ENCODE results near the gene EFCAB6.

EFCAB6 gene

GRCh38 chr22:43488031-43488866 is 323.9 kb downstream of the EFCAB6 start:
- no peaks in the 10 kb centered on the region for H3K4me1 ChIP-seq (ENCODE audit: insufficient read depth, low read length, poor library complexity, severe bottlenecking)
- H4K20me1 ChIP-seq (ENCODE audit: insufficient read depth, low read length, poor library complexity, severe bottlenecking), result no peaks in the 10 kb centered on the region
- H3K4me2 ChIP-seq (ENCODE audit: low read depth, low read length, poor library complexity, severe bottlenecking), result no peak overlapping the region
- no peak overlapping the region for H3K9ac ChIP-seq (ENCODE audit: low read depth, low read length, poor library complexity, severe bottlenecking)
- H3F3A ChIP-seq (ENCODE audit: low read depth), result no peaks in the 10 kb centered on the region
- H3K9me2 ChIP-seq (replicated peaks; ENCODE audit: low read depth, low read length), result no peaks in the 10 kb centered on the region
- no peaks in the 10 kb centered on the region for H3K9me3 ChIP-seq (ENCODE audit: insufficient read depth, low read depth, low read length)
- no peaks in the 10 kb centered on the region for H3K36me3 ChIP-seq (ENCODE audit: insufficient read depth, low read length)
- H3K79me2 ChIP-seq (ENCODE audit: insufficient read depth, low read length), result no peaks in the 10 kb centered on the region
- no peak overlapping the region for H3K4me3 ChIP-seq (ENCODE audit: low read length, poor library complexity, severe bottlenecking)
- no peak for TF ChIP-seq EZH2phosphoT487 (IDR thresholded peaks at IDR 0.05; ENCODE audit: borderline replicate concordance)
- TF ChIP-seq CTCF (conservative IDR thresholded peaks at IDR 0.05; ENCODE audit: low read length), result no peak
- H2AFZ ChIP-seq (ENCODE audit: low read length), result no peak overlapping the region
- no peaks in the 10 kb centered on the region for H3K27me3 ChIP-seq (ENCODE audit: insufficient read depth, low read length, poor library complexity, severe bottlenecking)

- H3K4me3 ChIP-seq (ENCODE audit: low read length, poor library complexity, severe bottlenecking), result no peak overlapping the region
- no peak overlapping the region for H3K4me2 ChIP-seq (ENCODE audit: low read depth, low read length, poor library complexity, severe bottlenecking)
- no peak overlapping the region for H3K9ac ChIP-seq (ENCODE audit: low read depth, low read length, poor library complexity, severe bottlenecking)
- no peaks in the 10 kb centered on the region for H3K36me3 ChIP-seq (ENCODE audit: insufficient read depth, low read length)
- no peaks in the 10 kb centered on the region for H4K20me1 ChIP-seq (ENCODE audit: insufficient read depth, low read length, poor library complexity, severe bottlenecking)
- no peaks in the 10 kb centered on the region for H3K27me3 ChIP-seq (ENCODE audit: insufficient read depth, low read length, poor library complexity, severe bottlenecking)
- H3K9me3 ChIP-seq (ENCODE audit: insufficient read depth, low read depth, low read length), result no peaks in the 10 kb centered on the region
- TF ChIP-seq EZH2phosphoT487 (IDR thresholded peaks at IDR 0.05; ENCODE audit: borderline replicate concordance), result no peak
- no peak for TF ChIP-seq CTCF (conservative IDR thresholded peaks at IDR 0.05; ENCODE audit: low read length)
- H2AFZ ChIP-seq (ENCODE audit: low read length), result no peak overlapping the region
- H3K9me2 ChIP-seq (replicated peaks; ENCODE audit: low read depth, low read length), result no peaks in the 10 kb centered on the region
- H3K79me2 ChIP-seq (ENCODE audit: insufficient read depth, low read length), result no peaks in the 10 kb centered on the region
- no peaks in the 10 kb centered on the region for H3F3A ChIP-seq (ENCODE audit: low read depth)
- no peaks in the 10 kb centered on the region for H3K4me1 ChIP-seq (ENCODE audit: insufficient read depth, low read length, poor library complexity, severe bottlenecking)
These were observed 324.6 kb downstream of the EFCAB6 start for GRCh38 chr22:43487311-43488030.

GRCh38 chr22:43485502-43486089 is 326.5 kb downstream of the EFCAB6 start:
- Histone ChIP-seq H3K4me3 (ENCODE audit: low read length, poor library complexity, severe bottlenecking) (no peak overlapping the region), H3K27me3 (ENCODE audit: insufficient read depth, low read length, poor library complexity, severe bottlenecking) (no peaks in the 10 kb centered on the region), H3K9me2 (replicated peaks; ENCODE audit: low read depth, low read length) (no peaks in the 10 kb centered on the region), H3K79me2 (ENCODE audit: insufficient read depth, low read length) (no peaks in the 10 kb centered on the region), H3K4me1 (ENCODE audit: insufficient read depth, low read length, poor library complexity, severe bottlenecking) (no peaks in the 10 kb centered on the region), H3F3A (ENCODE audit: low read depth) (no peaks in the 10 kb centered on the region), H2AFZ (ENCODE audit: low read length) (no peak overlapping the region), H3K9me3 (ENCODE audit: insufficient read depth, low read depth, low read length) (no peaks in the 10 kb centered on the region), H3K9ac (ENCODE audit: low read depth, low read length, poor library complexity, severe bottlenecking) (no peak overlapping the region), H4K20me1 (ENCODE audit: insufficient read depth, low read length, poor library complexity, severe bottlenecking) (no peaks in the 10 kb centered on the region), H3K36me3 (ENCODE audit: insufficient read depth, low read length) (no peaks in the 10 kb centered on the region), H3K4me2 (ENCODE audit: low read depth, low read length, poor library complexity, severe bottlenecking) (no peak overlapping the region)
- TF ChIP-seq CTCF (conservative IDR thresholded peaks at IDR 0.05; ENCODE audit: low read length) (no peak), EZH2phosphoT487 (IDR thresholded peaks at IDR 0.05; ENCODE audit: borderline replicate concordance) (no peak)
